Lower leg skin (tissue), 3 donors: ENCODE measurements around the gene RAB38.

ENCODE experiments used
- POLR2A ChIP-seq, 2 donors: fragments of 450-650 bp; IDR thresholded peaks; one replicate each; pipeline ENCODE4 v1.6.1; 2016 to 2017; ENCODE audit warnings: antibody characterized with exemption in 2 of 2, mild to moderate bottlenecking in 1 of 2, moderate library complexity in 1 of 2
- TF ChIP-seq, protein P1 (sequence below), 3 donors: fragments of 450-650 bp; IDR thresholded peaks; one replicate each; pipeline ENCODE4 v1.5.1; 2016; ENCODE audit warnings: antibody characterized with exemption in 3 of 3, mild to moderate bottlenecking in 3 of 3, moderate library complexity in 2 of 3

DNA sequence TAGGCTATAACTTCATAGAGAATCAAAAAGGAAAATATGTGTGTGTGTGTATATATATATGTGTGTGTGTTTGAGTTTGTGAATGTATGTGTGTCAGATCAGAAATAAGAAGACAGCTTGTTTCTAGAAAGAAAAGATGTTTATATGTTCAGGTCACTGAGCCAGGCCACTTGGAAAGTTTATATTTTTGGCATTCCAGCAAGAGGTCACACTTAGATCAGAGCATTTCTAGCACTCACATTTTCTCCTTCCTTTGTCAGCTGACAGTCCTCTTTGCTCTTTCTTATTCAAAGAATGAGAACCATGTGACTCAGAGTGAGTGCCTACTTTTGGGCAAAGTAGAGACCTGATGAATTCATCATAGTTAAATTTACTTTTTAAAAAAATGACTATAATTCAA, 22.9 kb downstream of the RAB38 start:
- TF ChIP-seq, protein P1, sequence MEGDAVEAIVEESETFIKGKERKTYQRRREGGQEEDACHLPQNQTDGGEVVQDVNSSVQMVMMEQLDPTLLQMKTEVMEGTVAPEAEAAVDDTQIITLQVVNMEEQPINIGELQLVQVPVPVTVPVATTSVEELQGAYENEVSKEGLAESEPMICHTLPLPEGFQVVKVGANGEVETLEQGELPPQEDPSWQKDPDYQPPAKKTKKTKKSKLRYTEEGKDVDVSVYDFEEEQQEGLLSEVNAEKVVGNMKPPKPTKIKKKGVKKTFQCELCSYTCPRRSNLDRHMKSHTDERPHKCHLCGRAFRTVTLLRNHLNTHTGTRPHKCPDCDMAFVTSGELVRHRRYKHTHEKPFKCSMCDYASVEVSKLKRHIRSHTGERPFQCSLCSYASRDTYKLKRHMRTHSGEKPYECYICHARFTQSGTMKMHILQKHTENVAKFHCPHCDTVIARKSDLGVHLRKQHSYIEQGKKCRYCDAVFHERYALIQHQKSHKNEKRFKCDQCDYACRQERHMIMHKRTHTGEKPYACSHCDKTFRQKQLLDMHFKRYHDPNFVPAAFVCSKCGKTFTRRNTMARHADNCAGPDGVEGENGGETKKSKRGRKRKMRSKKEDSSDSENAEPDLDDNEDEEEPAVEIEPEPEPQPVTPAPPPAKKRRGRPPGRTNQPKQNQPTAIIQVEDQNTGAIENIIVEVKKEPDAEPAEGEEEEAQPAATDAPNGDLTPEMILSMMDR (IDR thresholded peaks at IDR 0.05), result no peak
- TF ChIP-seq POLR2A (IDR thresholded peaks at IDR 0.05), result no peak
